ENCODE results near the gene MNT. TPM values are rescaled to one million over a fixed set of nuclear protein-coding genes. Genes with fewer than 3 reads are reported as not detected.

Gene MNT
- total RNA-seq, 1 donor from 2014 or later: 47.4 TPM

Other genes with a start within 250 kb of the MNT start
- gene SMG6, start 97.3 kb downstream of the MNT start, total RNA-seq: 58.4 TPM
- 6.3 TPM for gene SRR, start 97.1 kb downstream of the MNT start, total RNA-seq
- 36.9 TPM for gene TSR1, start 64.6 kb downstream of the MNT start, total RNA-seq
- gene SGSM2, start 63.6 kb downstream of the MNT start, total RNA-seq: 113 TPM
- gene METTL16, start 110.8 kb upstream of the MNT start, total RNA-seq: 52.2 TPM
- 119 TPM for gene PAFAH1B1, start 192.6 kb upstream of the MNT start, total RNA-seq